Measurements from ENCODE around the gene C22orf23. TPM values are rescaled to one million over a fixed set of nuclear protein-coding genes. Genes with fewer than 3 reads are reported as not detected.

Gene C22orf23
- total and polyA plus RNA-seq, 2 of the 4 experiments (the other 2 are of a cell fraction), result 0.39 to 0.54 TPM

GRCh38 chr22:37894939-37895670, 58.3 kb downstream of the C22orf23 start:
- Histone ChIP-seq H3K23ac (ENCODE audit: low read depth, low read length) (no peak overlapping the region), H3K9ac (ENCODE audit: low read depth, low read length) (no peak overlapping the region), H4K91ac (ENCODE audit: insufficient read depth, low read depth, low read length) (no peak overlapping the region), H3K27me3 (ENCODE audit: control insufficient read depth, insufficient read depth, low read length) (no peaks in the 10 kb centered on the region), H2BK15ac (ENCODE audit: low read depth, low read length) (no peak overlapping the region), H4K8ac (ENCODE audit: low read depth in 2 of 2, low read length in 2 of 2) (no peak overlapping the region), H3K27ac (ENCODE audit: insufficient read depth, low read length) (no peak overlapping the region), H3K79me1 (ENCODE audit: low read depth in 1 of 2, low read length in 2 of 2) (peaks cover 0 to 16% of the 10 kb centered on the region in 2 experiments; a peak in 1 of 4 replicates), H3K36me3 (ENCODE audit: control insufficient read depth, insufficient read depth, low read length) (peaks cover 7% of the 10 kb centered on the region; the same call in 1 of the 2 replicates), H3K14ac (replicated peaks; ENCODE audit: low read depth, low read length) (no peak overlapping the region), H2BK120ac (ENCODE audit: low read depth, low read length) (no peak overlapping the region), H3K9me3 (ENCODE audit: control insufficient read depth, insufficient read depth, low read length) (no peaks in the 10 kb centered on the region), H4K5ac (ENCODE audit: low read depth, low read length) (no peak overlapping the region), H2AK5ac (ENCODE audit: low read depth, low read length) (0 out of 2 replicates have a peak overlapping the region, but pooled peaks have one; percentile 23), H2BK5ac (ENCODE audit: low read depth, low read length, poor library complexity, severe bottlenecking) (no peak overlapping the region), H3K18ac (ENCODE audit: low read depth, low read length) (no peak overlapping the region), H3K4me3 (ENCODE audit: insufficient read depth, low read depth, low read length) (no peak overlapping the region), H2AK9ac (replicated peaks; ENCODE audit: low read depth, low read length, poor library complexity) (peak overlapping the region; percentile 33), H3K4me2 (ENCODE audit: low read depth, low read length) (no peak overlapping the region), H3K4me1 (ENCODE audit: control insufficient read depth, insufficient read depth, low read length) (peaks cover 24% of the 10 kb centered on the region), H3K56ac (ENCODE audit: extremely low read depth, insufficient read depth, low read length) (no peak overlapping the region), H3K4ac (ENCODE audit: low read depth, low read length) (no peak overlapping the region), H2BK20ac (ENCODE audit: low read depth, low read length) (no peak overlapping the region), H2AFZ (replicated peaks; ENCODE audit: low read length, poor library complexity) (no peak overlapping the region), H3K9me1 (ENCODE audit: insufficient read depth, low read length) (no peaks in the 10 kb centered on the region), H4K20me1 (ENCODE audit: insufficient read depth, low read length) (0 out of 2 replicates have a peak, but pooled peaks cover 3% of the 10 kb centered on the region)
- no TSS peak for BruUV-seq (replicated peaks)
- DNase-seq (no peak), ATAC-seq (ENCODE audit: low read depth) (no peak)
- dilution Hi-C loops (cut with HindIII; ENCODE audit: low sequenced_read_pairs, unreplicated experiment), result no loop called here
- no peak for TF ChIP-seq RCOR1 (IDR thresholded peaks at IDR 0.05; ENCODE audit: insufficient replicate concordance, low read length)
- TF ChIP-seq MAFK (IDR thresholded peaks at IDR 0.05; ENCODE audit: low read depth, low read length), result no peak
- TF ChIP-seq MAZ (IDR thresholded peaks at IDR 0.05; ENCODE audit: borderline replicate concordance, low read depth, low read length), result no peak
- no peak for TF ChIP-seq CHD1 (IDR thresholded peaks at IDR 0.05; ENCODE audit: low read depth, low read length)
- no peak for TF ChIP-seq FOS (IDR thresholded peaks at IDR 0.05; ENCODE audit: low read depth, low read length)
- no peak for TF ChIP-seq BHLHE40 (IDR thresholded peaks at IDR 0.05; ENCODE audit: low read depth, low read length)
- no peak for TF ChIP-seq NFE2L2 (IDR thresholded peaks at IDR 0.05; ENCODE audit: low read depth, low read length)
- no peak for TF ChIP-seq RAD21 (IDR thresholded peaks at IDR 0.05; ENCODE audit: low read length)
- no peak for TF ChIP-seq ELK1 (IDR thresholded peaks at IDR 0.05; ENCODE audit: borderline replicate concordance, low read depth, low read length)
- TF ChIP-seq SMC3 (IDR thresholded peaks at IDR 0.05; ENCODE audit: low read depth, low read length), result no peak
- no peak for TF ChIP-seq USF2 (IDR thresholded peaks at IDR 0.05; ENCODE audit: low read depth, low read length)
- TF ChIP-seq CTCF (conservative IDR thresholded peaks at IDR 0.05; ENCODE audit: low read depth, low read length), result no peak
- no peak for TF ChIP-seq POLR2A (IDR thresholded peaks at IDR 0.05; ENCODE audit: low read depth, low read length)
- no peak for TF ChIP-seq MXI1 (IDR thresholded peaks at IDR 0.05; ENCODE audit: borderline replicate concordance, low read depth, low read length)
- TF ChIP-seq CEBPB (IDR thresholded peaks at IDR 0.05; ENCODE audit: low read depth, low read length), result no peak
- TF ChIP-seq RFX5 (IDR thresholded peaks at IDR 0.05; ENCODE audit: low read depth, low read length), result no peak
- CTCF ChIA-PET, result no interaction called here
- POLR2A ChIA-PET (ENCODE audit: unreplicated experiment), result no interaction called here
- in situ Hi-C loops (cut with MboI; ENCODE audit: low sequenced_read_pairs), result no loop called here
- intact Hi-C loops (cut with micrococcal nuclease), result no loop called here
- no CpG with 5 or more reads among the region's 8 CpGs for WGBS, 2 experiments (ENCODE audit: extremely low coverage in 2 of 2, insufficient read length in 1 of 2)
